GM21526 (cell line): ENCODE measurements around the gene TC2N.
A peak's percentile ranks its signal among the peaks of the same experiment; 100 is the strongest.
"Not testable (repeated sequence)": the region's sequence is repeated elsewhere in the genome, so short reads cannot be mapped to it uniquely, and the experiment has no call there.

Experiments
- ATAC-seq: cut with Tn5 transposase; IDR thresholded peaks from one replicate; pipeline ENCODE4 v1.9.1; 2021; ENCODE audit warnings: moderate library complexity; ENCODE audit not compliant: unreplicated experiment, low FRiP score

The TC2N gene

GRCh38 chr14:91867316-91867988 lies at the start of gene TC2N:
TC2N (minus strand) TSS chr14:91867536; CDS start chr14:91813769, 53,767 bp downstream.
- no peak for ATAC-seq

GRCh38 chr14:91912035-91912434 lies 44.7 kb upstream of the TC2N start:
- ATAC-seq, result no peak

DNA sequence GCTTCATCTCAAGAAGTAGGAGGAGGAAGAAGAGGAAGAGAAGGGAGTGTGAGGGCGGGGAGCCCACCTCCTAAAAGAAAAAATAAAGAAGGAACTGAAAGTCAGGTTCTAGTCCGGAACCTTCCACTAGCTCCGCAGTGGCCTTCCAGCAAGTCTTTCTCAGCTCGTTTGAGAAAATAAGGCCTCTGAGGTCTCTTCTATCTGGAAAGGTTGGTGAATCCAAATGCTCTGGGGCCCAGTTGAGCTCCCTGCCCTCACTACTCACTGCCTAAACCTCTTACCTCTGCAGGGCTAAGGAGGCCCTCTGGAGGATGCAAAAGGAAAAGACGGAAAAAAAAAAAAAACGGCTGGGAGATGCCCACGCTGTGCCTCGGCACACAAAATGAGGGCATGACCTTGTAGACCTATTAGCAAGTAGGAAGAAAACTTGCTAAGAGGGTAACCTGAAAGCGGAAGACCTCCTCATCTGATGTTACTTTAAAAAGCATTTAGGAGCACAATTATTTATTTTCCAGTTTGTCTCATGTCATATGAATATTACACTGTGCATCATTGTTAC lies 44.2 kb upstream of the TC2N start:
- peak; percentile 59 for ATAC-seq

DNA sequence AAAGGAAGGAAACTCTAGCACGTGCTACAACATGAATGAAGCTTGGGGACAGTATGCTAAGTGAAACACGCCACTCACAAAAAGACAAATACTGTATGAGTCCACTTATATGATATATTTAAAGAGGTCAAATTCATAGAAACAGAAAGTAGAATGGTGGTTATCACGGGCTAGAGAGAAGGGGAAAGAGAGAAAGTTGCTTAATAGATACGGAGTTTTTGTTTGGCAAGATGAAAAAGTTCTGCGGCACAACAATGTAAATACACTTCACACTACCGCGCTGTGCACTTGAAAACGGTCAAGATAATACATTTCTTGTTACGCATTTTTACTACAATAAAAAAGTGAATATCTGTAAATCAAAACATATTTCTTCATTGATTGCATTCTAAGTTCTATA lies 42.9 kb upstream of the TC2N start:
- no peak for ATAC-seq

DNA sequence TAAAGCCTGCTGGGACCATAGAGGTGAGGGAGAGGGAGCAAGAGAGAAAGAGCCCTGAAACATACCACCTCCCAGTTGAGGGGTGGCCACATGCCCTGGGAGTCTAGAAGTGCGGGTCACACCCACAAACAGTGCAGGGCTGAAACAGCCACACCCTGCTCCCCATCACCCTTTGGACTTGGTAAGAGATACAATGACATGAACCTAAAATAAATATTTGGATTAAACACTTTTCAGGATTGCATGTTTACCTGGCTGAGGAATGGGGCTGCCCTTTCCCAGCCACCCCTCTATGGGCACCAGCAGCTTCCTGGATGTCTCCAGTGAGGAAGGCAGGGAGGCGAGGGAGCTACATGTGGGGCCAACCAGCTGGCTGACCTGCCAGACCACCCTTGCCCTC lies 39.0 kb upstream of the TC2N start:
- no peak for ATAC-seq

DNA sequence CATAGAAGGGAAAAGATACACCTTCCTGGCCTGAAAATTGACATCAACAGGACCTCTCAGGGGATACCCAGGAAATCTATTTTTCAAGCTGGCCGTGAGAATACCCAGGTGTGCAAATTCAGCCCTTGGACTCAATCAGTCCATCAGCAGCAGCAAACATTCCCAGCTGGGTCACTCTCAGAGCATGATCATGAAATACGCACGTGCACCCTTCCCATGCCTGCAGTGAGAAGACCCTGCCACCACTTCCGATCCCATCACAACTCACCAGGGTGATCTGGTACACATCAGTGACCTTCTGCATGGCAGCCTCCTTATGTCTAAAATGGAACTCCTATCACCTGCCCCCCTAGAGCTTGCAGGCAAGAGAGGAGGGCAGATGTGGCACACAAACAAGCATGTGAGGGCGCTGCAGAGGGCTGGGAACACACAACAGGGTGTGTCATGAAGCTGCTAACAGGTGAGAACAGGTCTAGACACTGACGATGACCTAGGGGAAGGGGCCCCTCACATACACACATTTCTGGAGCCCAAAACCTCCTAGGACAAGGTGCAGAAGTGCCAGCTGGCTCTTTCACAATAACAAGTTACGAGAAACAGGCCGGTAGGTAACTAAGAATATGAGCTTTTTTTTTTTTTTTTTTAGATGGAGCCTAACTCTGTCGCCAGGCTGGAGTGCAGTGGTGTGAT lies 37.8 kb upstream of the TC2N start:
- ATAC-seq, result no peak

- ATAC-seq, result no peak
These were observed 37.1 kb upstream of the TC2N start for GRCh38 chr14:91904483-91904882.

DNA sequence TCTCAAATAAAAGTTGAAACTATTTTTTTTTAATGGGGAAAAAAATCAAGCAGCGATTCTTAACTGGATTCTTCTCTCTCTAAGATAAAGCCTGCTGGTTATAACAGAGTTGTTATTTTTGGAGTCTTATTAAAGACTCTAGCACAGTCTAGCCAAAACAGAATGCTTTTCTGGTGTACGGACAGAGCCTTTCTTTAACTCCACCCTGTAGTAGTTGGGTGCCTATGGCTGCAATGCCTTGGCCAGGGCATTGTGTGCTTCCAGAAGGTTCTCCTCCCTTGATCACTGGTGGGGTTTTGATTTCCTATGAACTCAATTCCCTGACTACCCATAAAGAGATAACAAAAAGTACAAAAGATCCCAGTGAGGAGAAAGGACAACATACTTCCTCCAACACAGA lies 35.7 kb upstream of the TC2N start:
- no peak for ATAC-seq

GRCh38 chr14:91902336-91902735 lies 35.0 kb upstream of the TC2N start:
- no peak for ATAC-seq

DNA sequence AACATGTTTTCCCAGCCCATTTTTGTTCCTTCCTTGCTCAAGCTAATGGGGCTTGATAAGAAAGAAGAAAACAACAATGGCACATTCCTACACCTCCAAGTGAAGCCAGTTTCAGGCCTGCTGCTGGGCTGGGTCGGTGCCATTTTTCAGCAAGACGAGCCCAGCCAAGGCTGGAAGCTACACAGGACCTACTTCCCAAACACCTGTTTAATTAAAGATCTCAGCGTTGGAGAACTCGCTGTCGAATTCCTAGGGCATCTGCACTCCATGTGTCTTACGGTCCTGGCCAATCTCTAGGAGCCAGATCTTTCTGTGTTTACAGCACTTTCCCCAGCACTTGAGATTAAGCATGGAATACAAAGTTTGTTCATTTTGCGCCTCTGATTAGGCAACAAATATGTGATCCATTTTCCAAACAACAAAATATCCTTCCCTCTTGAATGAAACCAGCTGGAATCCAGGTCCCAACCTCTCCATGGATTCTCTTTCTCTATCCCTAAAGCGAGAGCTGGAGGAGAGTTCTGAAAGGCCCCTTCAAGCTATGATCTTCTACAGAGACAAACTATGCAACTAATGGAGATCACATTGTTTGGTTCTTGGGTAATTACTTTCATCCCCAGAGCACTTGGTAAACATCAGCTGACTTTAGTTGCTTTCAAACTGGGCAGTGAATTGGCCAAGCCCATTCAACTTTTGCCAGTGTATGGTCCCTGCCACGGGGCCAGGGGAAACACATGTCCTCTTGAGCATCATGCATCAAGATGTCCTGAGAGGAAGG lies 34.3 kb upstream of the TC2N start:
- ATAC-seq, result no peak

DNA sequence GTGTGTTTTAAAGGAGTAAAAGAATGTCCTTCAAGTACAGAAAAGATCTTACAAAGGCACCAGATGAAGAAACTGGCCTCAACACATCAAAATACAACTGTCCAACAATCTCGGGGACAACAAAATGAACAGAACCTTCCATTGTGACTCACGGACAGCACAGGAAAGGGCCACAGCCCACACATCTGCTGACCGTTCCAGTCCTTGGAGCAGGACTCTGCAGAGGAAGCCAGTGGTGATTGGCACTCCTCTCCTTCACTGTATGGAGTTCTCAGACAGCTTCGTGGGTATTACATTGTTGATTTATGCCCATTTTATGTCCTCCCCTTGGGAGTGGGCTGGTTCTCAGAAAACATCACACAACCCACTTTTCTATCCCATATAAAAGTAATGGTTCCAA lies 32.5 kb upstream of the TC2N start:
- no peak for ATAC-seq

DNA sequence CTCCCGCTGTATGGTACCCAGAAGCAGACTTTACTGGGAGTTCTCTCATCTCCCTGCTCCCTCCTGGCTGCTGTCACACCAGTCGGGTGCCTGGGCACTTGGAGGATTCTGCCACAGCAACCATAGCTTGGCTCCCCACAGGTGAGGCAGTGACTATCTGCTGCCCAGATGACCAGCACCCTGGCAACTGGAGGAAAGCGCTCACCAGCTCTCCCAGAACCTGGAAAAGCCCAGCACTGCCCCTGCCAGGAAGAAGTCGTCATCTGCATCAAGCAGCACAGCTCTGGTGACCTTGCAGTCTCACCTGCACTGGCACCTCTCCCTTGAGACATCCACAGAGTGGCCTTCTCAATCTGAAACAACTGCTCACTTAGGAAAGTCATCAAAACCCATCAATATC lies 31.9 kb upstream of the TC2N start:
- ATAC-seq, result no peak

GRCh38 chr14:91898372-91898771 lies 31.0 kb upstream of the TC2N start:
- ATAC-seq, result no peak

- not testable (repeated sequence) for ATAC-seq
These were observed 30.4 kb upstream of the TC2N start for GRCh38 chr14:91897716-91898115.

GRCh38 chr14:91897106-91897701 lies 29.9 kb upstream of the TC2N start:
- no peak for ATAC-seq

GRCh38 chr14:91896419-91896818 lies 29.1 kb upstream of the TC2N start:
- ATAC-seq, result no peak

DNA sequence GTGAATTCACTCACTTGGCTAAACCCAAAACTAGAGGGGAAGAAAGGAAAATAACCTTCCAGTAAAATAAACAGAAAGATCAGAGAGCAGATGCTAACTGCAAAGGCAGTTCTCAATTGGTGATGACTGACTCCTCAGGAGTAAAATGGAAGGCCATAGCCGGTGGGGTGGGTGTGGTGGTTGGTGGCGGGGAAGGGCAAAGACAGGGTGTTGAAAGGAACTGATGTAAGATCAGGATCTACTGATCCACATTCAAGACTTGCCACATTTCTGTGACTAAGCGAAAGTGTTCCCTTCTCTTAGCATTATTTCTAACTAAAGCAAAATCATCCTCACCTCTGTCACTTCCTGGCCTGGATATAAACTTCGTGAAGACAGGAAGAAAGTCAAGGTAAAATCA lies 26.3 kb upstream of the TC2N start:
- no peak for ATAC-seq

DNA sequence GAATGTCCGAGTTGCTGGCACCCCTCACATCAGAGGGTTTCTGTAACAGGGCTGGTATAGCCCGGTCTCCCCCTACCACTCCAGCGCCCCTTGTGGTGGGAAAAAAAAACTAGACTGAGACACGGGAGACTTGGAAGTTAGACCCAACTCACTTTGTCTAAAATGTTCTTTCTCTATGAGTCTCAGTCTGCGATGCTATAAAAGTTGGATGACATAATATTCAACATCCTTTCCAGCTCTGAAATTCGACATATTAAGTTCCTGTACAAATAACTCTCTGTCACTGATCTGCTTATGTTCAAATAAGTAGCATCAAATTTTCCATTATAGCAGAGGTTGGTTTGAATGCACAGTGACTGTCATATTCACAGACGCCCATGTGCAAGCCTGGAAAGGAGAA lies 25.7 kb upstream of the TC2N start:
- ATAC-seq, result no peak

- no peak for ATAC-seq
These were observed 24.4 kb upstream of the TC2N start for GRCh38 chr14:91891721-91892220.

GRCh38 chr14:91891101-91891500 lies 23.8 kb upstream of the TC2N start:
- no peak for ATAC-seq

DNA sequence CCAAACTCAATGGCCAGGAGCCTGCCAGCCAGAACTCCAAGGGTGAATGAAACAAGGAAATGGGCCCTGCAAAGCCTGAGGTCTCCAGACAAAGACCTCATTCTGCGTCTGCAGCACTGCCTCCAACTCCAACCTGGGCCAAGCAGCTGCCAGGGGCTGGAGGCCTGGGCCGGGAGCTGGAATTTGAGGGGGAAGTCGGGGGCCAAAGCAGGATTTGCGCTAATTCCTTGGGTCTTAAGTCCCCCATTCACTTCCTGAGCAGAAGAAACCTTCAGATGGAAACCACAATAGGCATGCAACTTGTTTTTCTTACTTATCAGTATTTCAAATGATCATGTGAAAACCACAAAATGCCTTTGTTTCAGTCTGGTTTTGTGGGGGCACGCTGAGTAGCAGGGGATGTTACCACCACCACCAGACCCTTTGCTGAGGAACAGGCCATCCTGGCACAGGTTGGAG lies 23.0 kb upstream of the TC2N start:
- no peak for ATAC-seq
